GM13976 (cell line): Measurements from ENCODE around the gene EXD2.

Experiments
- DNase-seq: peaks from one replicate; pipeline ENCODE4 v3.0.0; 2012; ENCODE audit warnings: low spot score
- in situ Hi-C: fragments of 300-500 bp; cut with MboI; formaldehyde crosslinking; loops from one replicate; pipeline ENCODE4 v1.12.0; 2022; ENCODE audit warnings: low sequenced_read_pairs, mixed read lengths, inconsistent platforms; ENCODE audit not compliant: unreplicated experiment
- TF ChIP-seq, protein P1 (sequence below): IDR thresholded peaks from 2 replicates; pipeline ENCODE4 v1.5.1; 2012; ENCODE audit warnings: borderline replicate concordance, mild to moderate bottlenecking; ENCODE audit not compliant: insufficient read depth; ENCODE audit errors: extremely low read depth, missing control alignments, control extremely low read depth

The EXD2 gene

DNA sequence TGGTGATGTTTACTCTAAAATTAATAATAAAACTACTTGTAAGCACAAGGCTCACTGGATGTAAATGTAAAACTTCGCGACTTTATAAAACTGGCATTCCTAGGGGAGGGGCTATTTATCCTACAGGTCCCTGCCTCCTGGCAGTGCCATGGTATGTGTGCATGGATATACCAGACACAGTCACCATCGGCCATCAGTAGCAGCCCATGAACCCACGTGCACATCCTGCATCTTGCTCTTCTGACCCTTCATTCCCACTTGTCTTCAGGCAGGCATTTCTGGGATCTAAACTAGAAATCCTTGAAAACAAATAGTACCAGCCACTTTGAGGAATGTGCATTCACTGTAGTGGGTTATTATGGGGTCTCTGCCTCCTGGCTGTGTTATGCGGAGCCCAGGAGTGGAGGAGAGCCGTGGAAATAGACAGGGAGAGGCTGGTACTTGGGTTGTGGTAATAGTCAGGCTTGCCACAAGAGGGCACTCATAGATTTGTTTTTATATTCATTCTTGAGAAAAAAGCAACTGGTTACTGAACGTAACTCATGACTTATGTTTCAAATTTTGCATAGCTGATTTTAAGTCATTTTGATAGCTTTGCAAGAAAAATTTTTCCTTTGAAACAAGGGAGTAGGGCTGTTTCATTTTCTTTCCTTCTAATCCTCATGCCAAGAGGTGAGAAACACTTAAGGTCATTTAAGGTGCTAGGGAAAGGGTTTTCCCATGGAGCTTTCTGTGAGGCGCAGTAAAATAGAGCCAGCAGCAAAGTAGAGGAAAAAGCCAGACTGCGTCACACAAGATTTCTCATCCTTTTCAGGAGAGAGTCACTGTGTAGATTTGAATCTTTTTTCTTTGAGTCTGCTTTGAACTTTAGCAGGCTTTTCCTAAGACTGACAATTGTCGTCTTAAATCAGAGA, 51.3 kb downstream of the EXD2 start:
- peak; percentile 81 for DNase-seq
- in situ Hi-C loops, result no loop called here
- TF ChIP-seq, protein P1, sequence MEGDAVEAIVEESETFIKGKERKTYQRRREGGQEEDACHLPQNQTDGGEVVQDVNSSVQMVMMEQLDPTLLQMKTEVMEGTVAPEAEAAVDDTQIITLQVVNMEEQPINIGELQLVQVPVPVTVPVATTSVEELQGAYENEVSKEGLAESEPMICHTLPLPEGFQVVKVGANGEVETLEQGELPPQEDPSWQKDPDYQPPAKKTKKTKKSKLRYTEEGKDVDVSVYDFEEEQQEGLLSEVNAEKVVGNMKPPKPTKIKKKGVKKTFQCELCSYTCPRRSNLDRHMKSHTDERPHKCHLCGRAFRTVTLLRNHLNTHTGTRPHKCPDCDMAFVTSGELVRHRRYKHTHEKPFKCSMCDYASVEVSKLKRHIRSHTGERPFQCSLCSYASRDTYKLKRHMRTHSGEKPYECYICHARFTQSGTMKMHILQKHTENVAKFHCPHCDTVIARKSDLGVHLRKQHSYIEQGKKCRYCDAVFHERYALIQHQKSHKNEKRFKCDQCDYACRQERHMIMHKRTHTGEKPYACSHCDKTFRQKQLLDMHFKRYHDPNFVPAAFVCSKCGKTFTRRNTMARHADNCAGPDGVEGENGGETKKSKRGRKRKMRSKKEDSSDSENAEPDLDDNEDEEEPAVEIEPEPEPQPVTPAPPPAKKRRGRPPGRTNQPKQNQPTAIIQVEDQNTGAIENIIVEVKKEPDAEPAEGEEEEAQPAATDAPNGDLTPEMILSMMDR, result peak; percentile 55

DNA sequence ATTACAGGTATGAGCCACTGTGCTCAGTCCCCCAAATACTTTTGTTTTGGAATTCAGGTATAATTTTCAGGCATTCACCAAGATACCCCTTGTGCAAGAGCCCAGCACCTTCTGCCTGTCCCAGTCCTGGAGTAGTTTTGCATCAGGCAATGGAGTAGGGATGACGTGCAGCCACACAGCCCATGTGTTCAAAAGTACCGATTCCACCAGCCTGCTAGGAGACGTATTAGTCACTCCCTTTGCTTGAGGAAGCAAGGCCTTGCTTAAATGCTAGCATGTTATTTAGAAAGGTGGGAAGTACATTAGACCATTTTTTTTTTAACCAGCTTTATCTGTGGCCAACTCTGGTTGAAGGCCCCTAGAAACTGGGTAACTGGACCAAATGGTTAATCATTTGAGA, 53.6 kb downstream of the EXD2 start:
- in situ Hi-C loops, result no loop called here
- no peak for DNase-seq

GRCh38 chr14:69246331-69246730, 55.0 kb downstream of the EXD2 start:
- DNase-seq, result no peak
- TF ChIP-seq, protein P1, result no peak
- in situ Hi-C loops, result no loop called here

More for the DNA sequence above, 53.6 kb downstream of the EXD2 start:
- TF ChIP-seq, protein P1, result no peak

GRCh38 chr14:69247676-69248440, 56.6 kb downstream of the EXD2 start:
- in situ Hi-C loops, result no loop called here
- TF ChIP-seq, protein P1, result no peak
- no peak for DNase-seq

DNA sequence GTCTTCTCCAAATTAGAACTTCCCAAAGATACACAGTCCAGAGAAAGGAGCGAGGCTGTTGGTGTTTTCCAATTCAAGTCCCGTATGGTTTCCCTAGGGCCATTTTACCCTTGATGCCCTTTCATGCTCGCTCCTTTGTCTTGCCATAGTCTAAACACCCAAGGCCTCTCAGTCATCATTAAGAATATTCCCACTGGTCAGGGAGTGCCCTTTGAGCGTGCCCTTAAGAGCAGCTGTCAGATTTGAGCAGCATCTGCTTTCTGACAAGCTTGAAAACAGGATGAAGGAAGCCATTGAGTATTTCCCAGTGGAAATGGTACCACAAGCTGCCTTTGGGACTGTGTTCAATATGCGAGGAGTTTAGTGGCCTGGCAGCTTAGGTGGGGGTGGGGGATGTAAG, 58.3 kb downstream of the EXD2 start:
- no peak for DNase-seq
- TF ChIP-seq, protein P1, result no peak
- in situ Hi-C loops, result loop anchor here (5.0 kb wide), 1 partner anchor 213 kb away; no protein-coding TSS in a partner anchor

- in situ Hi-C loops, result loop anchor here (5.0 kb wide), 1 partner anchor 209 kb away; no protein-coding TSS in a partner anchor
- no peak for DNase-seq
- TF ChIP-seq, protein P1, result no peak
These were observed 61.6 kb downstream of the EXD2 start for GRCh38 chr14:69252851-69253250.
